Forelimb muscle (tissue), 1 donor: Measurements from ENCODE around the gene OPRL1. TPM values are rescaled to one million over a fixed set of nuclear protein-coding genes. Genes with fewer than 3 reads are reported as not detected.

Source experiments
- DNase-seq: peaks from one replicate; pipeline ENCODE4 v3.0.0-alpha.2; 2013; ENCODE audit warnings: low read depth
- polyA plus RNA-seq: library from polyadenylated mRNA; unstranded; fragments of 120-200 nt; gene quantifications from one replicate; pipeline ENCODE4 v1.2.1, GENCODE V29; 2013; ENCODE audit not compliant: insufficient read length

OPRL1 gene
- polyA plus RNA-seq, result 1.1 TPM

GRCh38 chr20:64080013-64080812, at the start of gene OPRL1:
Gene OPRL1 (plus strand): TSS chr20:64080082. CDS start chr20:64092721, 12,639 bp downstream.
- no peak for DNase-seq

DNA sequence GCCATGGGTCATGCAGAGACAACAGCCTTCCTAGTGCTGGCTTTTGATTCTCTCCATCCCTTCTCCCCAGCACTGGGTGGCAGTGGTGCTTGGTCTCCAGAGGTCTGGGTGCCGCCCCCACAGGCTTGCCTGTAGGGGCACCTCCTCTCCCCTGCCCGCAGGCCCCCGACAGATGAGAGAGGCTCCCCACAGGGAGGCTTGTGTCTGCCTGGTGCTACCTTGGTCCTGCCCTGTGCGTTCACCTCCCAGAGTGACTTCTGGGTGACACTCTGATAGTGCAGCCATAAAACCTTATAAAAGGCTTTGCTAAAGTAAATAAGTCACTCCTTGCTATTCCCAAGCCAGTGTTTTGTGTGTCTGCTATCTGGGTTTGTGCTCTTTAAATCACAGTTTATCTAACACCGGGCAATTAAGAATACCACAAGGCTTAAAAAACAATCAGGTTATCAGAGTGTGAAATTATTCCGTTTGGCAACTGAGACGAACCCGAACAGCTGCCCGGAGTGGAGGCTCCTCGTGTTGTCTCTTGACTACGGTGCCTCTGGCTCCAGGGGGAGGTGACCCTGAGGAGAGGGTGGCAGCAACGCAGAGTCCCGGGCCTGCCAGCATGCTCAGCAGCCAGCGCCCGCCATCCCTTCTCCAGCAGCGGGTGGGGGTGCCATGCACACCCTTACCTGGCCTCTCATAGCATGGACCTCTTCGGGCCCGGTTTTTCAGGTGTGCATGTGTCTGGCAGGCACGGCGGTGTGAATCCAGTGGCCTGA, 49.3 kb upstream of the OPRL1 start:
- DNase-seq, result no peak

- no peak for DNase-seq
These were observed 48.0 kb upstream of the OPRL1 start for GRCh38 chr20:64031822-64032314.

DNA sequence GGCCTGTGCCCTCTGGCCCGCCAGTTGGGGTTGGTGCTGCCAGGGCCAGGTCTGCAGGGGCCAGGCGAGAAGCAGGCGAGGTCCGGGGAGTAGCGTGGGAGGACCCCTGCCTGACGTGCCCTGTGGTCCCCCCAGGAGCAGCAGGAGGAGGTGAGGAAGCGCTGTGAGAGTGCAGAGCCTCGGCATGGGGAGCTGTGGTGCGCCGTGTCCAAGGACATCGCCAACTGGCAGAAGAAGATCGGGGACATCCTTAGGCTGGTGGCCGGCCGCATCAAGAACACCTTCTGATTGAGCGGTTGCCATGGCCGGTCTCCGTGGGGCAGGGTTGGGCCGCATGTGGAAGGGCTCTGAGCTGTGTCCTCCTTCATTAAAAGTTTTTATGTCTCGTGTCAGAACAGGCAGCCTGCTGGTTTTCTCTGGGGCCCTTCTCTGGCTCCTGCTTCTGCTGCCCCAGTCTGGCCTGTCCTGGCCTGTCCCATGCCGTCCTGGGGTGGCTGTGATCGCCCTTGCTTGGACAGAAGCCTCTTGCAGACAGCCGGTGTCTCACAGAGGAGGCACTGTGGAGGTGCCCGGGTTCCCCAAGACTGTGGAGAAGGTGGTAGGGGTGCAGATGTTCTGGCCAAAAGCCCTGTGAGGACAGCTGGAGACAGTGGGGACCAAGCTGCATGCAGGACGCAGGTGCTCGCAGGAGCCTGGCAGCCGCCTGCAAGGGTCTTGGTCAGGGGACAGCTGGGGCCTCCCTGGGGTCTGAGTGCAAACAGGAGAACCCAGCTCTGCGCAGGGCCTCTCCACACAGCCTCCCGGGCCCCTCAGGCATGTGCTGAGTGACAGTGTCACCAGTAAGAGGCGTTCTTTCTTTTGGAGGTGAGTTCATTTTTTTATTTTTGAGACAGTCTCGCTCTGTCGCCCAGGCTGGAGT, 46.9 kb upstream of the OPRL1 start:
- DNase-seq, result no peak

- no peak for DNase-seq
These were observed 45.8 kb upstream of the OPRL1 start for GRCh38 chr20:64033981-64034493.

- DNase-seq, result no peak
These were observed 44.6 kb upstream of the OPRL1 start for GRCh38 chr20:64035066-64035932.

GRCh38 chr20:64035933-64036345, 43.9 kb upstream of the OPRL1 start, which contains the start of gene C20orf204:
Gene C20orf204 (plus strand): TSS chr20:64036182. CDS start chr20:64036324, 142 bp downstream.
- no peak for DNase-seq

GRCh38 chr20:64036346-64037198, 43.3 kb upstream of the OPRL1 start:
- no peak for DNase-seq

- DNase-seq, result no peak
These were observed 42.7 kb upstream of the OPRL1 start for GRCh38 chr20:64037199-64037497.

DNA sequence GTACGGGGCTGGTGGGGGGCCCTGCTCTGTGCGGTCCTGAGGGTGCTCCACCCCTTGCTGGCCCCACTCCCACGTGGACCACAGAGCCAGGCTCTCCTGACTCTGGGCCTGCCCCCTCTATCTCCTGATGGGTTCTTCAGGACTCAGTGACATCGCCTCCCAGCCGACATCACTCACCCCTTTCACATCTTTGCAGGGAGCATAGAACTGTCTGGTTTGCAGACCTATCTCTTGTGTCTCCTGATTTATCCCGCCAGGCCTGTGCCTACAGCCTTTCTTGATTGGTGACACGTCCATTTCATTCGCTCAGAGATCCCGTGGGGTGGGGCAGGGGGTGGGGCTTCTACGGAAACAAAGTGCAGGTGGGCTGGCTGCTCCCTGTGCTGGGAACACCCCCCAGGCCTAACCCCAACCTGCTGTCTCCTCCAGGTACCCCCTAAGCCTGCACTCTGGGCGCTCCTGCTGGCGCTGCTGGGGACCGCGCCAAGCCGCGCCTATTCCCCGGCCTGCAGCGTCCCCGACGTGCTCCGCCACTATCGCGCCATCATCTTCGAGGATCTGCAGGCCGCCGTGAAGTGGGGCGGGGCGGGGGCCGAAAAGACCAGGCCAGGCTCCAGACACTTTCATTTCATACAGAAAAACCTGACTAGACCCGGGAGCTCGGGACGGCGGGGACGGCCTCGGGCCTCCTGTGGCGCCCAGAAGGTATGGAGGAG, 42.2 kb upstream of the OPRL1 start:
- no peak for DNase-seq

GRCh38 chr20:64038224-64038564, 41.7 kb upstream of the OPRL1 start:
- no peak for DNase-seq

GRCh38 chr20:64038565-64039292, 41.2 kb upstream of the OPRL1 start:
- no peak for DNase-seq

DNA sequence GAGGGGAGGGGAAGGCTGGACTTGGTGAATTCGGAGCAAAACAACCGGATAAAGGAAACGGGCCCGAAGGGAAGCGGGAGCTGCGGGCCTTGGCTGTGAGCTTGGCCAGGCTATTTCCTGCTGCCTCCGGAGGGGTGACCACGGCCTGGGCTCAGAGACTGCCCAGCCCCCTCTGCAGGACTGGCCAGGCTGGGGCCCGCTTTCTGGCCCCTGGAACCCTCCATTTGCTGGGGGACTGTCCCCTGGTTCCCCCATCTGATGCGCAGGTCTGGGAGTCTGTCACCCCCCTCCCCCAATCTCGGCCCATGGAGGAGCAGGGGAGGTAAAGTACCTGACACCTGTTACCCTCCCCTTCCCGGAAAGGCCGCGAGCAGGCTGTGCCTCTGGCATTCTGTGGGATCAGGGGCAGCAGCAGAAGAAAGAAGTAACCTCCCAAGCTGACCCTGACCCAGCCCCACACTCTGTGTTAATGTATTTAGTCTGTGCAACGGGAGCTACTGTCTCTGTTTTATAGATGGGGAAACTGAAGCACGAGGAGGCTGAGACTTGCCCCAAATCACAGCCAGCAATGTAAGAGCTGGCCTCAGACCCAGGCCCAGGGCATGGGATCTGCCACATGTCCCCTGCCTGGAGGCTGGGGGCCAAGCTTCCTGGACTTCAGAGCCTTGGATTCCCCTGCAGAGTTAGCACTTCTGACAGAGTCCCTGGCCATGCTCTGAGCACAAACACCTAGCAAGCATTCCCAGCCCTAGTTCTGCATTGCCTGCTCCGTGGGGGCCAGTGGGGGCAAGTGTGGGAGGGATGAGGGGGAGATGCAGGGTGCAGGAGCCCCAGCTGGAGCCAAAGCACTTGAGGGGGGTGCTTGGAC, 40.4 kb upstream of the OPRL1 start:
- DNase-seq, result no peak

- DNase-seq, result no peak
These were observed 39.4 kb upstream of the OPRL1 start for GRCh38 chr20:64040231-64041039.

DNA sequence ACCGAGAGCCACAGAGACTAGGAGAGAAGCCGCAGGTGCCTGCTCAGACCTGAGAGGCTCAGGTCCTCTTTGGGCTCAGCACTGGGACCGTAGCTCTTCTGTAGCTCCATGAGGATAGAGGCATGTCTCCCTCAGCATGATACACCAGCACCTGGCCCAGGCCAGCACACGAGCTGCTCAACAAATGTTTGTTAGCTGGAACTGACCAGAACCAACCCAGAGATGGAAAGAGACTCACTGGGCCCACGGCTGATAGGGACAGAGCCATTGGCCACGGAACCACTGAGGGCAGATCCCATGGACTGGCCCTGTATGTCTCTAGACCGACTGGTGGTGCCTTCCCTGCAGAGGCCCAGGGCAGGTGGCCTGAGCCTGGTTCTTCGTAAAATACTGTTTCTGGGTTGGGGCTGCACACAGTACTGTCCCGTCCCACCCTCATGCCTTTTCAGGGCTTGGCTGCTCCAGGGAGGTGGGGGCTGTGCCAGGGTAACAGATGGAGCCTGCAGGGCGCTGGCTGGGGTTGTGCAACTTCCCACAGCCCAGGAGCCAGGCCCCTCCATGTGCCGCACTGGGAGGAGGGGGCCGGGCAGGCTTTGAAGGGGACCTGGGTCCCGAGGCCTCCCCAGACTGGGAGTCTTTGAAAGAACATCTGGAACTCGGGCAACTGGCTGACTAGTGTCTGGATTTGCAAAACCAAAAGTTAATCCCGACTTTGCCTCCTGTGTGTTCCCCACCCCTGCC, 38.7 kb upstream of the OPRL1 start:
- no peak for DNase-seq

DNA sequence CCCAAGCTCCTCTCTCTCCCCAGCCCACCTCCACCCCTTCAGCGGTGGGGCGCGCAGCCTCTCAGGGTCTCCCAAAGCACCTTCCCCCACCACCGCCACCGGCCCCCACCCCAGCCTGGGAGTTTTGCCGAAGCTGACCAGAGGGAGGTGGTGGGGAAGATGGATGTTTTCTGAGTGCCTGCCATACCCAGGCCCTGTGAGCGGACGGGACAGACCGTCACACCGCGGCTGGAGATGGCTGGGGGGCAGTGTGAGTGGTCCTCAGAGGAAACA, 38.2 kb upstream of the OPRL1 start:
- no peak for DNase-seq
